ENCODE measurements around the gene ZBTB49. TPM values are rescaled to one million over a fixed set of nuclear protein-coding genes. Genes with fewer than 3 reads are reported as not detected.

Gene ZBTB49
- total and polyA plus RNA-seq, 8 donors: 4.8 to 13.5 (median 9.7) TPM

- no peaks in the 10 kb centered on the region for H3K36me3 ChIP-seq
- intact Hi-C loops (cut with DNase I): no loop called here
- ATAC-seq (no peak), DNase-seq (no peak)
- no peak for TF ChIP-seq CTCF (IDR thresholded peaks at IDR 0.05)
- no peaks in the 10 kb centered on the region for H3K27me3 ChIP-seq
- H3K9me3 ChIP-seq: no peaks in the 10 kb centered on the region
- peaks cover 12 to 27% of the 10 kb centered on the region in 2 donors for H3K4me1 ChIP-seq
- H3K27ac ChIP-seq: no peak overlapping the region
- H3K4me3 ChIP-seq: no peak overlapping the region
Measured at GRCh38 chr4:4293279-4293678, 3.2 kb downstream of the ZBTB49 start.

GRCh38 chr4:4296283-4296846 is 6.3 kb downstream of the ZBTB49 start:
- Histone ChIP-seq H3K9me3 (no peaks in the 10 kb centered on the region), H3K4me1 (peaks cover 0 to 5% of the 10 kb centered on the region in 2 donors), H3K27me3 (no peaks in the 10 kb centered on the region), H3K4me3 (no peak overlapping the region), H3K36me3 (peaks cover 0 to 13% of the 10 kb centered on the region in 2 donors), H3K27ac (no peak overlapping the region)
- TF ChIP-seq CTCF (IDR thresholded peaks at IDR 0.05): no peak
- ATAC-seq: no peak
- intact Hi-C loops (cut with DNase I): no loop called here
- no peak for DNase-seq

GRCh38 chr4:4299006-4299405 is 9.0 kb downstream of the ZBTB49 start:
- Histone ChIP-seq H3K27me3 (no peaks in the 10 kb centered on the region), H3K4me1 (no peaks in the 10 kb centered on the region), H3K27ac (no peak overlapping the region), H3K36me3 (peaks cover 0 to 30% of the 10 kb centered on the region in 2 donors), H3K9me3 (no peaks in the 10 kb centered on the region), H3K4me3 (no peak overlapping the region)
- intact Hi-C loops (cut with DNase I): no loop called here
- no peak for DNase-seq
- no peak for ATAC-seq
- no peak for TF ChIP-seq CTCF (IDR thresholded peaks at IDR 0.05)

GRCh38 chr4:4302001-4302400 is 11.9 kb downstream of the ZBTB49 start:
- Histone ChIP-seq H3K4me1 (no peaks in the 10 kb centered on the region), H3K36me3 (peaks cover 0 to 39% of the 10 kb centered on the region in 2 donors), H3K9me3 (no peaks in the 10 kb centered on the region), H3K27ac (no peak overlapping the region), H3K4me3 (no peak overlapping the region), H3K27me3 (no peaks in the 10 kb centered on the region)
- ATAC-seq (no peak), DNase-seq (no peak)
- TF ChIP-seq CTCF (IDR thresholded peaks at IDR 0.05): no peak
- intact Hi-C loops (cut with DNase I): no loop called here

- intact Hi-C loops (cut with DNase I): no loop called here
- Histone ChIP-seq H3K4me3 (no peak overlapping the region), H3K9me3 (no peaks in the 10 kb centered on the region), H3K27ac (no peak overlapping the region), H3K36me3 (peaks cover 0 to 43% of the 10 kb centered on the region in 2 donors), H3K27me3 (no peaks in the 10 kb centered on the region), H3K4me1 (no peaks in the 10 kb centered on the region)
- no peak for ATAC-seq
- no peak for DNase-seq
- TF ChIP-seq CTCF (IDR thresholded peaks at IDR 0.05): no peak
Measured at GRCh38 chr4:4302416-4302815, 12.4 kb downstream of the ZBTB49 start.
